Astrocyte of the spinal cord (primary cell): ENCODE measurements around the gene LRRC46.
A peak's percentile ranks its signal among the peaks of the same experiment; 100 is the strongest.

ENCODE experiments used
- DNase-seq: peaks from one replicate; pipeline ENCODE4 v3.0.0; 2011; ENCODE audit warnings: low read depth, low spot score
- H3K4me3 ChIP-seq: 2 replicates; pipeline ENCODE4 v1.5.1; 2011; ENCODE audit warnings: low read depth, mild to moderate bottlenecking, low read length, moderate library complexity
- CTCF ChIP-seq: IDR thresholded peaks from 2 replicates; pipeline ENCODE4 v1.5.1; 2012; ENCODE audit warnings: low read depth, mild to moderate bottlenecking, low read length, inconsistent platforms
- in situ Hi-C: cut with HindIII; loops from 2 replicates; pipeline ENCODE4 v1.10.0; 2017; ENCODE audit warnings: low sequenced_read_pairs

Gene LRRC46

GRCh38 chr17:47820033-47820789, 11.3 kb upstream of the LRRC46 start:
- in situ Hi-C loops = no loop called here
- H3K4me3 ChIP-seq = no peak overlapping the region
- no peak for TF ChIP-seq CTCF
- no peak for DNase-seq

GRCh38 chr17:47821031-47821423, 10.4 kb upstream of the LRRC46 start:
- in situ Hi-C loops = no loop called here
- no peak for TF ChIP-seq CTCF
- H3K4me3 ChIP-seq = peak overlapping the region; percentile 72
- DNase-seq = no peak

- H3K4me3 ChIP-seq = peak within 1 kb of the TSS; percentile 72
- DNase-seq = peak; percentile 84
- TF ChIP-seq CTCF = peak; percentile 46
- in situ Hi-C loops = no loop called here
Observed at GRCh38 chr17:47821424-47822391, 9.8 kb upstream of the LRRC46 start, which contains the start of gene OSBPL7. TSS of gene OSBPL7 (minus strand) at chr17:47821794. CDS start at chr17:47820278, 1,516 bp downstream.

- TF ChIP-seq CTCF = no peak
- in situ Hi-C loops = no loop called here
- no peak for DNase-seq
- H3K4me3 ChIP-seq = no peak overlapping the region
Observed at GRCh38 chr17:47822785-47823184, 8.7 kb upstream of the LRRC46 start.

- TF ChIP-seq CTCF = no peak
- in situ Hi-C loops = no loop called here
- H3K4me3 ChIP-seq = no peak overlapping the region
- no peak for DNase-seq
Observed at GRCh38 chr17:47823519-47823918, 8.0 kb upstream of the LRRC46 start.

GRCh38 chr17:47829870-47830269, 1.6 kb upstream of the LRRC46 start:
- DNase-seq = no peak
- in situ Hi-C loops = no loop called here
- no peak overlapping the region for H3K4me3 ChIP-seq
- no peak for TF ChIP-seq CTCF
